Measurements from ENCODE around the gene ATG7. TPM values are rescaled to one million over a fixed set of nuclear protein-coding genes. Genes with fewer than 3 reads are reported as not detected.
"Not testable (repeated sequence)": the region's sequence is repeated elsewhere in the genome, so short reads cannot be mapped to it uniquely, and the experiment has no call there.

The ATG7 gene
- total RNA-seq, 1 donor from 2014 or later = 51.7 TPM

DNA sequence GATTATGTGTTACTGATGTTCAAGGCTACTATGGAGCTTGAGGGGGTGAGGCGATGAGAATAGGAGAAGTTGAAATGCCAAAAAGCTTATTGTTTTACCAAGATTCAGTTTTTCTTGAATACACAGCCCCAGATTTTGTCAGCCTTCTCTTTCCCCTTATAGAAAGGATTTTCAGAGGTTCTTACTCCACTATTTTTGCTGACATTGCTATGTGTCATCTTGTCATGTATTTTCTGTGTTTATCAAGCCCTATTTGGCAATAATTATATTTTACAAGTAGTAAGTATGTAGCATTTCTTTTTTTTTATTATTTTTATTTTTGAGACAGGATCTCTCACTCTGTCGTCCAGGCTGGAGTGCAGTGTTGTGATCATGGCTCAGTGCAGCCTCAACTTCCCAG is 133.1 kb downstream of the ATG7 start:
- Mint-ChIP-seq H3K4me3 (no peak overlapping the region), H3K27me3 (no peaks in the 10 kb centered on the region), H3K27ac (no peak overlapping the region), H3K9me3 (peaks cover 19% of the 10 kb centered on the region), H3K4me1 (no peaks in the 10 kb centered on the region), H3K36me3 (ENCODE audit: low read depth) (peaks cover 51% of the 10 kb centered on the region)
- CTCF ChIA-PET = no interaction called here
- POLR2A ChIA-PET = no interaction called here
- DNase-seq (no peak), ATAC-seq (ENCODE audit: low read depth) (no peak)
- TF ChIP-seq, protein P1, sequence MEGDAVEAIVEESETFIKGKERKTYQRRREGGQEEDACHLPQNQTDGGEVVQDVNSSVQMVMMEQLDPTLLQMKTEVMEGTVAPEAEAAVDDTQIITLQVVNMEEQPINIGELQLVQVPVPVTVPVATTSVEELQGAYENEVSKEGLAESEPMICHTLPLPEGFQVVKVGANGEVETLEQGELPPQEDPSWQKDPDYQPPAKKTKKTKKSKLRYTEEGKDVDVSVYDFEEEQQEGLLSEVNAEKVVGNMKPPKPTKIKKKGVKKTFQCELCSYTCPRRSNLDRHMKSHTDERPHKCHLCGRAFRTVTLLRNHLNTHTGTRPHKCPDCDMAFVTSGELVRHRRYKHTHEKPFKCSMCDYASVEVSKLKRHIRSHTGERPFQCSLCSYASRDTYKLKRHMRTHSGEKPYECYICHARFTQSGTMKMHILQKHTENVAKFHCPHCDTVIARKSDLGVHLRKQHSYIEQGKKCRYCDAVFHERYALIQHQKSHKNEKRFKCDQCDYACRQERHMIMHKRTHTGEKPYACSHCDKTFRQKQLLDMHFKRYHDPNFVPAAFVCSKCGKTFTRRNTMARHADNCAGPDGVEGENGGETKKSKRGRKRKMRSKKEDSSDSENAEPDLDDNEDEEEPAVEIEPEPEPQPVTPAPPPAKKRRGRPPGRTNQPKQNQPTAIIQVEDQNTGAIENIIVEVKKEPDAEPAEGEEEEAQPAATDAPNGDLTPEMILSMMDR (IDR thresholded peaks at IDR 0.05) = no peak
- intact Hi-C loops (cut with micrococcal nuclease) = no loop called here

DNA sequence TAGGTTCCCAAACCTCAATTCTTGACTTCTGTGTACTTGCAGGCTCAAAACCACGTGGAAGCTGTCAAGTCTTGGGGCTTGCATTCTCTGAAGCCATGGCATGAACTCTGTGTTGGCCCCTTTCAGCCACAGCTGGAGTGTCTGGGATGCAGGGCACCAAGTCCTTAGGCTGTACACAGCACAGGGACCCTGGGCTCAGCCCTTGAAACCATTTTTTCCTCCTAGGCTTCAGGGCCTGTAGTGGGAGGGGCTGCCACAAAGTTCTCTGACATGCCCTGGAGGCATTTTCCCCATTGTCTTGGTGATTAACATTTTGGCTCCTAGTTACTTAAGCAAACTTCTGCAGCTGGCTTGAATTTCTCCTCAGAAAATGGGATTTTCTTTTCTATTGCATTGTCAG is 135.4 kb downstream of the ATG7 start:
- H3K4me3 Mint-ChIP-seq = no peak overlapping the region
- intact Hi-C loops (cut with micrococcal nuclease) = no loop called here
- H3K36me3 Mint-ChIP-seq (ENCODE audit: low read depth) = peaks cover 61% of the 10 kb centered on the region
- H3K27me3 Mint-ChIP-seq = no peaks in the 10 kb centered on the region
- ATAC-seq (ENCODE audit: low read depth) (no peak), DNase-seq (no peak)
- TF ChIP-seq, protein P1 (IDR thresholded peaks at IDR 0.05) = no peak
- no peaks in the 10 kb centered on the region for H3K4me1 Mint-ChIP-seq
- no peak overlapping the region for H3K27ac Mint-ChIP-seq
- H3K9me3 Mint-ChIP-seq = peaks cover 27% of the 10 kb centered on the region
- POLR2A ChIA-PET = no interaction called here
- CTCF ChIA-PET = no interaction called here

DNA sequence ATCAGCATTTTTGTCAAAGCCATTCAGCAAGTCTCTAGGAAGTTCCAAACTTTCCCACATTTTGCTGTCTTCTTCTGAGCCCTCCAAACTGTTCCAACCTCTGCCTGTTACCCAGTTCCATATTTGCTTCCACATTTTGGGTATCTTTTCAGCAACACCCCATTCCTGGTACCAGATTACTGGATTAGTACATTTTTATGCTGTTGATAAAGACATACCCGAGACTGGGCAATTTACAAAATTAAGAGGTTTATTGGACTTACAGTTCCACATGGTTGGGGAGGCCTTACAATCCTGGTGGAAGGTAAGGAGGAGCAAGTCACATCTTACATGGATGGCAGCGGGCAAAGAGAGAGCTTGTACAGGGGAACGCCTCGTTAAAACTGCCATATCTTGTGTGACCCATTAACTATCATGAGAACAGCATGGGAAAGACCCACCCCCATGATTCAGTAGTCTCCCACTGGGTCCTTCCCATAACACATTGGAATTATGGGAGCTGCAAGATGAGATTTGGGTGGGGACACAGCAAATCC is 136.2 kb downstream of the ATG7 start:
- intact Hi-C loops (cut with micrococcal nuclease); DNase-seq; POLR2A ChIA-PET; H3K27ac Mint-ChIP-seq; H3K27me3 Mint-ChIP-seq; H3K4me1 Mint-ChIP-seq; CTCF ChIA-PET; H3K4me3 Mint-ChIP-seq; ATAC-seq (ENCODE audit: low read depth): not testable (repeated sequence)
- Mint-ChIP-seq H3K36me3 (ENCODE audit: low read depth) (peaks cover 65% of the 10 kb centered on the region), H3K9me3 (peaks cover 27% of the 10 kb centered on the region)

DNA sequence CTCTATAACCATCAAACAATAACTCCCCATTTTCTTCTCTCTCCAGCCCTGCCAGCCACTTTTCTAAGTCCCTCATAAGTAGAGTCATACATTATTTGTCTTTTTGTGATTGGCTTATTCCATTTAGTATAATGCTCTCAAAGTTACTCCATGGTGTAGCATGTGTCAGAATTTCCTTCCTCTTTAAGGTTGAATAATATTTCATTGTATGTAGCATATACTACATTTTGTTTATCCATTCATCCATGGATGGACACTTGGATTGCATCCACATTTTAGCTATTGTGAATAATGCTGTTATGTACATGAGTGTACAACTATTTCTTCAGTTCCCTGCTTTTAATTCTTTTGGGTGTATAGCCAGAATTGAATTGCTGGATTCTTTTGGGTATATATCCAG is 138.4 kb downstream of the ATG7 start:
- ATAC-seq (ENCODE audit: low read depth) (no peak), DNase-seq (no peak)
- ChIA-PET CTCF (no interaction called here), POLR2A (no interaction called here)
- H3K36me3 Mint-ChIP-seq (ENCODE audit: low read depth) = peaks cover 72% of the 10 kb centered on the region
- TF ChIP-seq, protein P1 (IDR thresholded peaks at IDR 0.05) = no peak
- peaks cover 34% of the 10 kb centered on the region for H3K9me3 Mint-ChIP-seq
- H3K4me3 Mint-ChIP-seq = no peak overlapping the region
- intact Hi-C loops (cut with micrococcal nuclease) = no loop called here
- H3K4me1 Mint-ChIP-seq = no peaks in the 10 kb centered on the region
- H3K27ac Mint-ChIP-seq = no peak overlapping the region
- H3K27me3 Mint-ChIP-seq = no peaks in the 10 kb centered on the region

DNA sequence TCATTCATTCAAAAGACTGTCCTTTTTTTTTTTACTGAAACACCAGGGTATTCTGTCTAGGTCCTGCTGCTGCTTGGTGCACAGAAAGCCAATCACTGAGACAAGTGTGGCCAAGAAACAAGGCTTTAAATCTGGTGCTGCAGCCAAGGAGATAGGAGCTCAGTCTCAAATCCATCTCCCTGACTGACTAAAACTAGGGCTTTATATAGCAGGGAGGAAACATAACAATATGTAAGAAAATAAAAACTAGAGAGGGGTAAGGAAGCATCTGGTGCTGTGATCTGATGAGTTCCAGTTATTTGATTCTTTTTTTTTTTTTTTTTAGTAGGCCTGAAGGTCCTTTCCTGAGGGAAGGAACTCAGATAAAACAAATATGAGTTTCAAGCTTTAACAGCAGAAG is 139.8 kb downstream of the ATG7 start:
- no peak overlapping the region for H3K4me3 Mint-ChIP-seq
- intact Hi-C loops (cut with micrococcal nuclease) = no loop called here
- POLR2A ChIA-PET = interaction anchor here (0.7 kb wide), 1 partner anchor 414 kb away, joined by 3 read pairs; no protein-coding TSS in a partner anchor
- CTCF ChIA-PET = no interaction called here
- no peak for DNase-seq
- no peak for ATAC-seq (ENCODE audit: low read depth)
- TF ChIP-seq, protein P1 (IDR thresholded peaks at IDR 0.05) = no peak
- H3K4me1 Mint-ChIP-seq = no peaks in the 10 kb centered on the region
- H3K36me3 Mint-ChIP-seq (ENCODE audit: low read depth) = peaks cover 60% of the 10 kb centered on the region
- no peaks in the 10 kb centered on the region for H3K27me3 Mint-ChIP-seq
- H3K9me3 Mint-ChIP-seq = peaks cover 34% of the 10 kb centered on the region
- no peak overlapping the region for H3K27ac Mint-ChIP-seq

DNA sequence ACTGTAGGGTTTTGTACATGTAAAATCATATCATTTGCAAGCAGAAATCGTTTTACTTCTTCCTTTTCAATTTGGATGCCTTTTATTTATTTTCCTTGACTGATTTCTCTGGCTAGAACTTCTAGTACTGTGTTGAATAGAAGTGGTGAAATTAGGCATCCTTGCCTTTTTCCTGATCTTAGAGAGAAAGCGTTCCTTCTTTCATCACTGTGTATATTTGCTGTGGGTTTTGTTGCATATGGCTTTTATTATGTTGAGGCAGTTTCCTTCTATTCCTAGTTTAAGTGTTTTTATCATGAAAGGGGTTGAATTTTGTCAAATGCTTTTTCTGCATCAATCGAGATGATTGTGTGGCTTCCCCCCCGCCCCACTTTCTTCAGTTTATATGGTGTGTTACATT is 140.9 kb downstream of the ATG7 start:
- Mint-ChIP-seq H3K9me3 (peaks cover 30% of the 10 kb centered on the region), H3K27me3 (no peaks in the 10 kb centered on the region), H3K36me3 (ENCODE audit: low read depth) (peaks cover 51% of the 10 kb centered on the region), H3K4me1 (no peaks in the 10 kb centered on the region), H3K4me3 (no peak overlapping the region), H3K27ac (no peak overlapping the region)
- POLR2A ChIA-PET = no interaction called here
- TF ChIP-seq, protein P1 (IDR thresholded peaks at IDR 0.05) = no peak
- CTCF ChIA-PET = no interaction called here
- intact Hi-C loops (cut with micrococcal nuclease) = no loop called here
- DNase-seq (no peak), ATAC-seq (ENCODE audit: low read depth) (no peak)

Data from activated B cell treated with CpG ODN at 0.5 μM for 24 hours (primary cell).